H1 (cell line): Measurements from ENCODE around the gene XPOT. TPM values are rescaled to one million over a fixed set of nuclear protein-coding genes. Genes with fewer than 3 reads are reported as not detected.

Experiments used
- CTCF ChIA-PET: fragments of 300-600 bp; sonication (Branson Sonifier 250); formaldehyde crosslinking; loops from one replicate; lab custom pipeline; 2021; ENCODE audit not compliant: partially characterized antibody; lab: Charles Lee
- POLR2A ChIA-PET: fragments of 300-600 bp; sonication (Branson Sonifier 250); formaldehyde crosslinking; loops from one replicate; lab custom pipeline; 2021; ENCODE audit warnings: inconsistent platforms; ENCODE audit not compliant: partially characterized antibody; lab: Charles Lee
- DNase-seq, 2 experiments: peaks; one replicate each; pipeline versions ENCODE4 v3.0.0 to v3.0.0-alpha.2; 2010 to 2022; ENCODE audit warnings: low spot score in 2 of 2, low read depth in 1 of 2, mixed read lengths in 1 of 2
- FAIRE-seq: peaks from 2 replicates; lab custom pipeline; 2011; peaks lifted over from hg19 to GRCh38; lab: Jason Lieb, UNC
- H2AFZ ChIP-seq: 2 replicates; pipeline ENCODE4 v1.8.1; 2012; ENCODE audit warnings: low read length, inconsistent platforms
- H2AK5ac ChIP-seq: 2 replicates; pipeline ENCODE4 v1.6.1; 2013; ENCODE audit warnings: low read depth, low read length
- H2BK120ac ChIP-seq: replicated peaks from 2 replicates; pipeline ENCODE3; 2013; ENCODE audit warnings: low read depth, low read length, inconsistent platforms
- H2BK12ac ChIP-seq: 2 replicates; pipeline ENCODE4 v1.6.1; 2013; ENCODE audit warnings: low read depth, low read length
- H2BK15ac ChIP-seq: 2 replicates; pipeline ENCODE4 v1.6.1; 2013; ENCODE audit warnings: low read length
- H2BK20ac ChIP-seq: 2 replicates; pipeline ENCODE4 v1.6.1; 2013; ENCODE audit warnings: low read length
- H2BK5ac ChIP-seq: 2 replicates; pipeline ENCODE4 v1.6.1; 2013; ENCODE audit warnings: low read depth, low read length
- H3K14ac ChIP-seq: 2 replicates; pipeline ENCODE4 v1.6.1; 2013; ENCODE audit warnings: inconsistent platforms; ENCODE audit not compliant: insufficient read length
- H3K18ac ChIP-seq: 2 replicates; pipeline ENCODE4 v1.6.1; 2013; ENCODE audit warnings: low read length; ENCODE audit errors: extremely low read depth
- H3K23ac ChIP-seq: 2 replicates; pipeline ENCODE4 v1.6.1; 2013; ENCODE audit warnings: inconsistent platforms; ENCODE audit not compliant: insufficient read length
- H3K23me2 ChIP-seq: 2 replicates; pipeline ENCODE4 v1.6.1; 2013; ENCODE audit warnings: low read depth, low read length
- H3K27ac ChIP-seq: 2 replicates; pipeline ENCODE4 v1.6.1; 2011; ENCODE audit warnings: low read depth, low read length, inconsistent platforms
- H3K27me3 ChIP-seq, 4 experiments: replicated peaks in 1 of 4; 1 replicate in 1 of 4; 2 replicates in 3 of 4; pipeline versions ENCODE4 v1.6.1 to v1.8.1; 2011 to 2013; ENCODE audit warnings: low read length in 3 of 4, mild to moderate bottlenecking in 3 of 4, inconsistent platforms in 2 of 4, mixed read lengths in 2 of 4, moderate library complexity in 1 of 4; ENCODE audit not compliant: control insufficient read depth in 3 of 4, insufficient read depth in 3 of 4; ENCODE audit errors: extremely low read depth in 1 of 4
- H3K36me3 ChIP-seq, 4 experiments: 2 replicates each; pipeline versions ENCODE4 v1.6.1 to v1.8.1; 2011 to 2013; ENCODE audit warnings: mild to moderate bottlenecking in 4 of 4, low read length in 3 of 4, moderate library complexity in 2 of 4, control low read depth in 1 of 4, inconsistent platforms in 1 of 4; ENCODE audit not compliant: insufficient read depth in 4 of 4, control insufficient read depth in 2 of 4
- H3K4ac ChIP-seq: replicated peaks from 2 replicates; pipeline ENCODE3; 2013; ENCODE audit warnings: low read length, low read depth, mixed read lengths, inconsistent platforms; ENCODE audit not compliant: insufficient read length
- H3K4me1 ChIP-seq, 4 experiments: replicated peaks in 1 of 4; 1 replicate in 1 of 4; 2 replicates in 3 of 4; pipeline versions ENCODE4 v1.6.1 to v1.8.1; 2011 to 2013; ENCODE audit warnings: low read length in 3 of 4, inconsistent platforms in 2 of 4, mixed read lengths in 1 of 4; ENCODE audit not compliant: insufficient read depth in 4 of 4, control insufficient read depth in 3 of 4
- H3K4me2 ChIP-seq, 2 experiments: 2 replicates each; pipeline versions ENCODE4 v1.6.1 to v1.8.1; 2011 to 2013; ENCODE audit warnings: low read depth in 2 of 2, low read length in 2 of 2, control low read depth in 1 of 2, inconsistent platforms in 1 of 2, mild to moderate bottlenecking in 1 of 2; ENCODE audit not compliant: insufficient read depth in 1 of 2
- H3K4me3 ChIP-seq, 4 experiments: fragments of 200-600, 300-600 bp in 1 of 4; sonication (generic), shearing (Covaris generic), sonication (Bioruptor Twin) in 1 of 4; 2 replicates each; pipeline versions ENCODE4 v1.5.1 to v1.8.1; 2011 to 2016; ENCODE audit warnings: low read length in 4 of 4, low read depth in 3 of 4, control low read depth in 2 of 4, inconsistent platforms in 2 of 4, mild to moderate bottlenecking in 2 of 4, mixed read lengths in 1 of 4, moderate library complexity in 1 of 4; ENCODE audit not compliant: insufficient read depth in 2 of 4; ENCODE audit errors: extremely low read depth in 1 of 4
- H3K56ac ChIP-seq: replicated peaks from 2 replicates; pipeline ENCODE3; 2013; ENCODE audit warnings: low read depth, mild to moderate bottlenecking, mixed read lengths, low read length, inconsistent platforms; ENCODE audit not compliant: insufficient read length
- H3K79me1 ChIP-seq: 2 replicates; pipeline ENCODE4 v1.6.1; 2013; ENCODE audit warnings: low read depth, low read length, control low read depth
- H3K79me2 ChIP-seq, 2 experiments: 2 replicates each; pipeline versions ENCODE4 v1.6.1 to v1.8.1; 2012 to 2013; ENCODE audit warnings: low read length in 2 of 2, mild to moderate bottlenecking in 2 of 2, inconsistent platforms in 1 of 2; ENCODE audit not compliant: insufficient read depth in 2 of 2, control insufficient read depth in 1 of 2
- H3K9ac ChIP-seq, 4 experiments: replicated peaks in 1 of 4; 1 replicate in 1 of 4; 2 replicates in 3 of 4; pipeline versions ENCODE4 v1.6.1 to v1.8.1; 2011 to 2013; ENCODE audit warnings: low read depth in 3 of 4, low read length in 3 of 4, control low read depth in 2 of 4, mild to moderate bottlenecking in 2 of 4, moderate library complexity in 2 of 4, inconsistent platforms in 1 of 4; ENCODE audit errors: extremely low read depth in 1 of 4
- H3K9me3 ChIP-seq, 2 experiments: 2 replicates each; pipeline versions ENCODE4 v1.6.1 to v1.8.1; 2012 to 2013; ENCODE audit warnings: mild to moderate bottlenecking in 2 of 2, moderate library complexity in 2 of 2, control low read depth in 1 of 2, inconsistent platforms in 1 of 2, low read depth in 1 of 2, low read length in 1 of 2, mixed read lengths in 1 of 2; ENCODE audit not compliant: insufficient read depth in 2 of 2
- H4K20me1 ChIP-seq, 2 experiments: replicated peaks in 1 of 2; 2 replicates each; pipeline versions ENCODE3 to v1.8.1; 2011 to 2013; ENCODE audit warnings: inconsistent platforms in 2 of 2, low read length in 2 of 2, mild to moderate bottlenecking in 1 of 2; ENCODE audit not compliant: insufficient read depth in 2 of 2, control insufficient read depth in 1 of 2
- H4K5ac ChIP-seq: 2 replicates; pipeline ENCODE4 v1.6.1; 2013; ENCODE audit warnings: low read length, low read depth, mixed read lengths, inconsistent platforms; ENCODE audit not compliant: insufficient read length
- H4K8ac ChIP-seq: 2 replicates; pipeline ENCODE4 v1.8.0; 2013; ENCODE audit warnings: mild to moderate bottlenecking, moderate library complexity, low read length, inconsistent platforms; ENCODE audit not compliant: insufficient read depth; ENCODE audit errors: extremely low read depth
- H4K91ac ChIP-seq: replicated peaks from 2 replicates; pipeline ENCODE3; 2013; ENCODE audit warnings: low read length, mixed read lengths, inconsistent platforms; ENCODE audit not compliant: insufficient read length
- BRCA1 ChIP-seq: IDR thresholded peaks from 2 replicates; pipeline ENCODE4 v1.6.1; 2012; ENCODE audit warnings: low read depth, low read length, improper control_type of control experiment
- CEBPB ChIP-seq: IDR thresholded peaks from 2 replicates; pipeline ENCODE4 v1.6.1; 2012; ENCODE audit warnings: low read depth, low read length
- CHD2 ChIP-seq: IDR thresholded peaks from 2 replicates; pipeline ENCODE4 v1.6.1; 2012; ENCODE audit warnings: low read length, improper control_type of control experiment
- GTF2F1 ChIP-seq: IDR thresholded peaks from 2 replicates; pipeline ENCODE4 v1.6.1; 2012; ENCODE audit warnings: low read depth, low read length, improper control_type of control experiment, borderline replicate concordance
- SIRT6 ChIP-seq: IDR thresholded peaks from one replicate; pipeline ENCODE4 v1.7.1; 2012; ENCODE audit warnings: low read length, inconsistent platforms
- TCF12 ChIP-seq: IDR thresholded peaks from 2 replicates; pipeline ENCODE4 v1.6.1; 2011; ENCODE audit warnings: low read depth, mild to moderate bottlenecking, low read length
- whole genome bisulfite sequencing, 2 experiments: shearing (Covaris generic) in 1 of 2; methylation state at CpG; one replicate each; pipeline versions ENCODE4 v1.1.6 to v1.1.7; 2013 to 2015; ENCODE audit warnings: low lambda C conversion rate in 2 of 2, mixed read lengths in 2 of 2, inconsistent platforms in 1 of 2, low coverage in 1 of 2, missing lambda C conversion rate in 1 of 2; ENCODE audit not compliant: insufficient replicate concordance in 2 of 2, insufficient coverage in 1 of 2, insufficient read length in 1 of 2; ENCODE audit errors: extremely low coverage in 1 of 2, missing lambda C conversion rate in 1 of 2; 5-methylcytosine and 5-hydroxymethylcytosine counted together
- polyA plus RNA-seq, 7 experiments: library from polyadenylated mRNA; depleted of rRNA in 3 of 7; stranded (reverse) in 5 of 7; unstranded in 2 of 7; fragments of >200 nt in 5 of 7; fragments of 200-250 nt in 2 of 7; gene quantifications; 1 replicate in 5 of 7; 2 replicates in 1 of 7; 4 replicates in 1 of 7; pipeline versions ENCODE4 v1.2.1 to v1.2.3, GENCODE V29; 2011 to 2013; ENCODE audit warnings: missing spikeins in 2 of 7, mixed read lengths in 2 of 7
- total RNA-seq: library from RNA; stranded (reverse); fragmentation: NEBNext Ultra II Directional; extraction: Animal tissue kit (Norgen Biotek cat#: 25700); gene quantifications from 2 replicates; pipeline ENCODE4 v1.2.1, GENCODE V29; 2021

The XPOT gene
- total and polyA plus RNA-seq, 2 of the 8 experiments (the other 6 are each of a cell fraction or from before 2014, with no cell fraction given), result 38.8 to 176 TPM

DNA sequence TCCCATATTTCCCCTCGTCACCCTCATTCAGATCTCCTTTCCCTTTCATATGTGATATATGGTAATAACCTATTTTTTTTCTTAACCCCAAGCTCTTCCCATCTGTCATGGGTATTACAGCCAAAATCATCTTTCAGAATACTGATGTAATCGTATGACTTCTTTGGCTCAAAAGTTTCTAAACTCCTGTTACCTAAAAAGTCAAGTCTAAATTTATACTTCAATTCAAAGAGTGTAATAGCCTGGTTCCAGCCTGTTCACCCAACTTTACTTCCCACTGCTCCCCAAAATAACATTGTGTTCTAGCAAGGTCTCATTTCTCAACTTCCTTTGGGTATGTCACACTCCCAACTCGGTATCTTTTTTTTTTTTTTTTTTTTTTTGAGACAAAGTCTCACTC lies 96.2 kb downstream of the XPOT start:
- H2BK120ac ChIP-seq, result no peak overlapping the region
- no peaks in the 10 kb centered on the region for H3K27me3 ChIP-seq
- no peak overlapping the region for H3K14ac ChIP-seq
- H3K9me3 ChIP-seq, result no peaks in the 10 kb centered on the region
- no peak overlapping the region for H3K4ac ChIP-seq
- POLR2A ChIA-PET, result no interaction called here
- no peak overlapping the region for H2BK20ac ChIP-seq
- no peak overlapping the region for H3K9ac ChIP-seq
- H4K91ac ChIP-seq, result no peak overlapping the region
- no peak for FAIRE-seq
- no peak overlapping the region for H4K8ac ChIP-seq
- no peak for DNase-seq
- H3K4me3 ChIP-seq, result no peak overlapping the region
- no peak overlapping the region for H2AFZ ChIP-seq
- TF ChIP-seq GTF2F1, result no peak
- no peak for TF ChIP-seq TCF12
- no peak for TF ChIP-seq CHD2
- TF ChIP-seq SIRT6, result no peak
- no peak for TF ChIP-seq CEBPB
- no peak for TF ChIP-seq BRCA1
- no peak overlapping the region for H3K4me2 ChIP-seq
- no peaks in the 10 kb centered on the region for H3K79me2 ChIP-seq
- no peak overlapping the region for H3K18ac ChIP-seq
- no peaks in the 10 kb centered on the region for H4K20me1 ChIP-seq
- H3K36me3 ChIP-seq, result peaks cover 2 to 45% (median 17%) of the 10 kb centered on the region in 4 experiments; a peak in 6 of 8 replicates
- H3K4me1 ChIP-seq, result no peaks in the 10 kb centered on the region
- H4K5ac ChIP-seq, result no peak overlapping the region
- no peak overlapping the region for H2BK5ac ChIP-seq
- no peak overlapping the region for H3K27ac ChIP-seq
- H2BK12ac ChIP-seq, result no peak overlapping the region
- no peak overlapping the region for H3K23ac ChIP-seq
- no peaks in the 10 kb centered on the region for H3K79me1 ChIP-seq
- H3K23me2 ChIP-seq, result no peaks in the 10 kb centered on the region
- CTCF ChIA-PET, result interaction anchor here (1.2 kb wide), 1 partner anchor 225 kb away, joined by 3 read pairs; no protein-coding TSS in a partner anchor
- H2BK15ac ChIP-seq, result no peak overlapping the region
- no peak overlapping the region for H3K56ac ChIP-seq
- 88 to 100% methylated on average over 1 to 3 of the region's 3 CpGs for WGBS, 2 experiments
- no peak overlapping the region for H2AK5ac ChIP-seq
